ENCODE measurements around the gene ARHGAP23.
"Not testable (repeated sequence)": the region's sequence is repeated elsewhere in the genome, so short reads cannot be mapped to it uniquely, and the experiment has no call there.

The ARHGAP23 gene

GRCh38 chr17:38421171-38421841 is 7.0 kb upstream of the ARHGAP23 start:
- no peak for DNase-seq

GRCh38 chr17:38421871-38422827 is 6.1 kb upstream of the ARHGAP23 start:
- DNase-seq, result no peak

GRCh38 chr17:38424297-38424972 is 3.8 kb upstream of the ARHGAP23 start:
- no peak for DNase-seq

- no peak for DNase-seq
Measured at GRCh38 chr17:38425031-38425430, 3.2 kb upstream of the ARHGAP23 start.

- DNase-seq, result no peak
Measured at GRCh38 chr17:38425744-38426143, 2.5 kb upstream of the ARHGAP23 start.

GRCh38 chr17:38426441-38426840 is 1.8 kb upstream of the ARHGAP23 start:
- DNase-seq, result no peak

DNA sequence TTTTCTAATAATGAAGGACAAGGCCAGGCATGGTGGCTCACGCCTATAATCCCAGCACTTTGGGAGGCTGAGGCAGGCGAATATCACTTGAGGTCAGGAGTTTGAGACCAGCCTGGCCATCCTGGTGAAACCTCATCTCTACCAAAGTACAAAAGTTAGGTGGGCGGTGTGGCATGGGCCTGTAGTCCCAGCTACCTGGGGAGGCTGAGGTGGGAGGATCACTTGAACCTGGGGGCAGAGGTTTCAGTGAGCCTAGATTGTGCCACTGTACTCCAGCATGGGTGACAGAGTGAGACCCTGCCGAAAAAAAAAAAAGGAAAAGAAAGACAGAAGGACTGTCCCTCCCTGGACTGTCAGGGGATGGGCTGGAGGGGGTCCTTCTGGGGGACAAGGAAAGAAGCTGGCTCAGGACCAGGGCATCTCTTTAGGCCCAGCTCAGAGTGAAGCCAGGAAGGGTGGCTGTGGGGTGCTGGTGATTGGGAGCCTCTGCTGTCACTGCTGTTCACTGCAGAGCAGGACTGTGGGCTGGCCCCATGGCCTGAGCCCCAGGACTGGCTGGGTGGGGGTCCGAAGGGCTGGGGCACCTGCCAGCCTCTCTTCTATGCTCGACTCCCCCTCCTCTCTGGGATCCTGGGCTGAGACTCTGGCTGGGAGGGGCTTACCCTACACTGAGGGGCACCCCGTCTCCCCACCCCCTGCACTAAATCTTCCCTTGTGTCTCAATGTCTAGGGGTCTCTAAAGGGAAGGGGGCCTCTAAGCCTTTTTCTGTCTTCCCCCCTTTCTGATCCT is 909 bp upstream of the ARHGAP23 start:
- no peak for DNase-seq

- DNase-seq, result peak; percentile 57
Measured at GRCh38 chr17:38428643-38429371, 543 bp downstream of the ARHGAP23 start.

- DNase-seq, result no peak
Measured at GRCh38 chr17:38429476-38430100, 1.3 kb downstream of the ARHGAP23 start.

GRCh38 chr17:38430316-38430715 is 2.1 kb downstream of the ARHGAP23 start:
- no peak for DNase-seq

GRCh38 chr17:38430822-38431221 is 2.6 kb downstream of the ARHGAP23 start:
- no peak for DNase-seq

DNA sequence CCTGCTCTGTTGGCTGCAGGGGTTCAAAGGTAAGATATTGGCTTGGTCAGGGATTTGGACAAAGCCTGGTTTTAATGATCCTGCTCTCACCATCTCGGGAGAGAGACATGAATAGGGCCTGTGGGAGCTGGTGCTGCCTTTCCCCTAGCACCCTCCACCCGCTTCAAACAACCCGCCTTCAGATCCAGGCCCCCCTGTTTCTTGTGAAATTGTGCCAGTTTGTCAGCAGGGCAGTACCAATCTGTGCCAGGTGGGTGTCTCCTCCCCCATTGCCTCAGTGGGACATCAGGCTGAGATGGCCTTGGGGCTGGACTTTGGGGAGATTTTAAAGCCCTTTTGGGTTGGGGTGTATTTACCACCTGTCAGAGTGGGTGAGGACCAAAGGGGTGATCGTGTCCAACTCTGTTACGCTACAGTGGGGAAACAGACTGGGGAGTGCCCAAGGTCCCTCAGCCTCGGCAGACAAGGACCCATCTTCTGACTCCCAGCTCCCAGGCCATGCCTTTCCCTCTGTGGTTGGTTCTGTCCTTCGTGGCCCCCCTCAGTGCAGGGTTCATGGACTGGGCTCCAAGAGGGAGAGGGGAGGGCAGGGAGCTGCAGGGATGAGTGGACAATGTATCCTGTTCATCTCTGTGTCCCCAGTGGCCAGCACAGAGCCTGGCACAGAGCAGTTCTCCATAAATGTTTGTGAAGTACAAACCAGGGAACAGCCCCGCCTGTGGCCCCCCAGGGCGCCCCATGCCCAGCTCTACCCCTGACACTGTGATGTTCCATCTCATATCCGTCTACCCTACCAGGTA is 3.3 kb downstream of the ARHGAP23 start:
- DNase-seq, result no peak

GRCh38 chr17:38434178-38434665 is 6.0 kb downstream of the ARHGAP23 start:
- no peak for DNase-seq

- no peak for DNase-seq
Measured at GRCh38 chr17:38435795-38436194, 7.5 kb downstream of the ARHGAP23 start.

DNA sequence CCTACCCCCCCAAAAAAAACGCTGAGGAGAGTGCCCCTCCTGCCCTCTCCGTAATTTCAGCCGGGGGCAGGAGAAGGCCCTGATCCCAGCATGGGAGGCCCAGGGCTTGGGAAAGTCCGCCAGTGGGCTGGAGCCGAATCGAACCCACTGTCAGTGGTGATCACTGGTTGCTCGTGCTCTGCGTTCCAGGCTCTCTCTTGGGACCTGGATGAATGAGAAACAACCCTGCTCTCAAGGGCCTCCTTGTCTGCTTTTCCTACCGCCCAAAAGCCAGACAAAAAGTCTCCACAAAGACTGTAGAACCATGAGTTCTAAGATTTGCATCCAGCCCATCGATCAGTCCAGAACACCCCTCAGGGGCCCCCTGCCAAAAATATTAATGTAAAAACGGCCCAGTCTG is 8.1 kb downstream of the ARHGAP23 start:
- no peak for DNase-seq

GRCh38 chr17:38437313-38437712 is 9.0 kb downstream of the ARHGAP23 start:
- DNase-seq, result not testable (repeated sequence)

DNA sequence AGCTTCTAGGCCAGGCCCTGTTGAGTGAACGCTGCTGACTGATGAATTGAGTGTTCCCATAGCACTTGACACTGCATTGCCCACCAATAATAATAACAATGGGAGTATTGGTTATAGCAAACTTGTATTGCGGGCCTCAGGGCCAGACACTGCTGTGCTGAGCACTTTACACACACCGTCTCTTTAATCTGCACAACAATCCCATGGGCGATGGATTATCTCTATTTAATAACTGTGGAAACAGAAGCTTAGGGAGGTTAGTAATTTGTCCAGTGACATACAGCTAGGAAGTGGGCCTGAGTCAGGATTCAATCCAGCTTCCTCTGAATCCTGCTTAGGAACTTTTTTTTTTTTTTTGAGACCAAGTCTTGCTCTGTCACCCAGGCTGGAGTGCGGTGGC is 11.2 kb downstream of the ARHGAP23 start:
- no peak for DNase-seq

DNA sequence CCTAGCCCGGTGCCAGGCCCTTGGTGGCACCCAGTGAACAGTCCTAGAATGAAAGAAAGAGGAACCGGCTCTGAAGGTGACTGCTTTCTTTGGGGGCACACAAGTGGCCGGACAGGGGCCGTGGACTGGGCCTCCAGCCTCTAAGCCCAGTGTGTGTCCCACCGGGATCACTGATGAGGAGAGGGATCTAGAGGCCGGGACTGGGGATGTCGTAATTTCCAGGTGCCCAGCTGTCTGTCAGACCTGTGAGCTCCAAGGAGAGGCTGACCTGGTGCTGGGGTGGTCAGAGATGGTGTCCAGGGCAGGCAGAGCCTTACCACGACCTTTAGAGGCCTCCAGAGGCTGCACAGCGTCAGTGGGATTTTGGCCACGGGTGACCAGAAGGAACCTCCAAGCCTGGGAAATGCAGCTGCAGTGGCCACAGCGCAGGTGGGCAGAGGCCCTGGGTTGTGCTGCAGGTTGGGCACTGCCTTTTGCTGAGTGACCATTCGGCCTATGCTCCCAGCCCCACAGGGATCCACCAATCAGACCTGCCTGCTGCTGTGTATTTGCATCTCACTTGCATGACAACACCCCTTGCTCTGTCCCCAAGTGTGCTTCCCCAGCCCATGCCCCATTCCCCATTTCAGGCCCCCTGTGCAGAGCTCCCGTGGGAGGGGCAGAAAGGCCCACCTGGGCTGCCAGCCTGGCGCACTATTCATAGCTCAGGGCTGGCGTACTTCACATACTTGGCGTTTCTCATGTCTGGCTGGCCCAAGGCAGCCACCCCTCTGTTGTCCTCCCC is 12.5 kb downstream of the ARHGAP23 start:
- DNase-seq, result no peak

DNA sequence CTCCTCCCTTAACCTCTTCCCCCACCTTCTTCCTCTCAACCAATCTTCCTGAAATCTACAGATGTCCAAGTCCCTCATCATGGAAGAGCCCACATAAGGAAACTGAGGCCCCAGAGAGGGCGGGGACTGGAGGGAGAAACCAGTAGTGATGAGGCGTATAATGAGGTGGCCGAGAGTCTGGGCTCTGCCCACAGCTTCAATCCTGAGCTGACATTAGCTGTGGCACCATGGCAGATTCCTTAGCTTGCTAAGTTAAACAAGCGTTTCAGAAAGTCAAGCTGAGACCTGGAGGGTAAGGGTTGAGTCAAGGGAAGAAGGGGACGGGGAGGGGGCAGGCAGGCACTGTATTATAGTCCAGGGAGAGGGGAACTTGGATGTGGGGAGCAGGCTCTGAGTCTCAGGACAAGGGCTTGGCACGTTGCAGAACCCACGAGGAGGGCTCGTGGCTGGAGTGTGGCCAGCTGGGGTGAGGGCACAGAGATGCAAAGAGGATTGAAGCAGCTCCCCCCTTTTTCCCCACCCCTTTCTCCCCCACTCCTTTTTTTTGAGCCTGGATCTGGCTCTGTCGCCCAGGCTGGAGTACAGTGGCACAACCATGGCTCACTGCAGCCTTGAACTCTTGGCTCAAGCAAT is 13.3 kb downstream of the ARHGAP23 start:
- DNase-seq, result no peak
